Activated CD8-positive, alpha-beta T cell treated with anti-CD3 and anti-CD28 coated beads for 36 hours (primary cell): Measurements from ENCODE around the gene FBXL22. TPM values are rescaled to one million over a fixed set of nuclear protein-coding genes. Genes with fewer than 3 reads are reported as not detected.
A peak's percentile ranks its signal among the peaks of the same experiment; 100 is the strongest.

ENCODE experiments used
- ATAC-seq: fragments of 200-7000 bp; cut with Tn5 transposase; one replicate; pipeline ENCODE4 v1.10.0; 2021; ENCODE audit warnings: mild to moderate bottlenecking, moderate library complexity
- CTCF ChIA-PET: fragments of 350-600 bp; sonication (Branson Sonifier 250); formaldehyde crosslinking; loops from one replicate; lab custom pipeline; 2021; ENCODE audit warnings: antibody characterized with exemption; lab: Charles Lee
- POLR2A ChIA-PET: fragments of 350-600 bp; sonication (Branson Sonifier 250); formaldehyde crosslinking; loops from one replicate; lab custom pipeline; 2021; ENCODE audit warnings: antibody characterized with exemption; lab: Charles Lee
- DNase-seq: peaks from one replicate; pipeline ENCODE4 v3.0.0-alpha.2; 2020
- H3K27ac Mint-ChIP-seq: one replicate; pipeline ENCODE4 v1.8.0; 2021; ENCODE audit warnings: mild to moderate bottlenecking, mixed read lengths
- H3K27me3 Mint-ChIP-seq: one replicate; pipeline ENCODE4 v1.8.0; 2021; ENCODE audit warnings: mixed read lengths
- H3K36me3 Mint-ChIP-seq: one replicate; pipeline ENCODE4 v1.8.0; 2021; ENCODE audit warnings: low read depth, mixed read lengths
- H3K4me1 Mint-ChIP-seq: one replicate; pipeline ENCODE4 v1.8.0; 2021; ENCODE audit warnings: low read depth, mixed read lengths
- H3K4me3 Mint-ChIP-seq: one replicate; pipeline ENCODE4 v1.8.0; 2021; ENCODE audit warnings: mild to moderate bottlenecking, moderate library complexity, mixed read lengths
- H3K9me3 Mint-ChIP-seq: one replicate; pipeline ENCODE4 v1.8.0; 2021; ENCODE audit warnings: mixed read lengths
- intact Hi-C: fragments of 100-400 bp; cut with micrococcal nuclease; formaldehyde crosslinking; loops from one replicate; pipeline ENCODE4 v1.10.0; 2022
- total RNA-seq, 2 experiments: library from RNA; stranded (reverse); gene quantifications; one replicate each; pipeline ENCODE4 v1.2.3, GENCODE V29; 2021
- TF ChIP-seq, protein P1 (sequence below): fragments of 200-600 bp; IDR thresholded peaks from one replicate; pipeline ENCODE4 v1.8.0; 2022; ENCODE audit warnings: antibody characterized with exemption, mild to moderate bottlenecking

The FBXL22 gene
- total RNA-seq, 2 experiments from 2014 or later: 0.34 to 0.63 TPM

DNA sequence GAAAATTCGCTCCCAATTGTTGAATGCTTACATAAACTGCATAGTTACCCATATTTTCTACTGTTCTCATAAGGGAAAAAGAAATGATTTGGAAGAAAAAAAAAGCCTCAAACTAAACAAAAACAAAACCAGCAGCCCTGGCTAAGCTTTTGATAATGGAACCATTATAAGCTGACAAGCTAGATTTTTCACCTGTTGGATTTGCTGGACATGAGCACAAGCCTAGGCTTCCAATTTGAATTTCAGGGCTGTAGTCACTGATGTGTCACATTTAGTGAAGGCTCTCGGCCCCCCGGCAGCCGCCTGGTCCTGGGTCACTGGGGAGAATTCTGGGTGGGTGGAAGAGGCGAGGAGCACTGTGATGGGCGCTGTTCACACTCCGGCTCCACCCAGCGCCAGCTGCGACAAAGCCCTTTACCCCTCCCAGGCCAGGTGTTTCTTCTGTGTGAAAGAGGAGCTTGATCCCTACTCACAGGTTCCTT, 4.6 kb downstream of the FBXL22 start:
- no peak for ATAC-seq
- TF ChIP-seq, protein P1, sequence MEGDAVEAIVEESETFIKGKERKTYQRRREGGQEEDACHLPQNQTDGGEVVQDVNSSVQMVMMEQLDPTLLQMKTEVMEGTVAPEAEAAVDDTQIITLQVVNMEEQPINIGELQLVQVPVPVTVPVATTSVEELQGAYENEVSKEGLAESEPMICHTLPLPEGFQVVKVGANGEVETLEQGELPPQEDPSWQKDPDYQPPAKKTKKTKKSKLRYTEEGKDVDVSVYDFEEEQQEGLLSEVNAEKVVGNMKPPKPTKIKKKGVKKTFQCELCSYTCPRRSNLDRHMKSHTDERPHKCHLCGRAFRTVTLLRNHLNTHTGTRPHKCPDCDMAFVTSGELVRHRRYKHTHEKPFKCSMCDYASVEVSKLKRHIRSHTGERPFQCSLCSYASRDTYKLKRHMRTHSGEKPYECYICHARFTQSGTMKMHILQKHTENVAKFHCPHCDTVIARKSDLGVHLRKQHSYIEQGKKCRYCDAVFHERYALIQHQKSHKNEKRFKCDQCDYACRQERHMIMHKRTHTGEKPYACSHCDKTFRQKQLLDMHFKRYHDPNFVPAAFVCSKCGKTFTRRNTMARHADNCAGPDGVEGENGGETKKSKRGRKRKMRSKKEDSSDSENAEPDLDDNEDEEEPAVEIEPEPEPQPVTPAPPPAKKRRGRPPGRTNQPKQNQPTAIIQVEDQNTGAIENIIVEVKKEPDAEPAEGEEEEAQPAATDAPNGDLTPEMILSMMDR: no peak
- ChIA-PET CTCF (interaction anchor here (1.0 to 8.6 kb wide), 4 partner anchors 9 to 135 kb away, joined by 4 to 61 read pairs (median 34); partner anchors contain the start of gene USP3), POLR2A (interaction anchor here (1.7 to 5.4 kb wide), 3 partner anchors 8 to 97 kb away, joined by 4 to 39 read pairs (median 29); partner anchors contain the start of gene USP3)
- peaks cover 50% of the 10 kb centered on the region for H3K4me1 Mint-ChIP-seq
- no peak for DNase-seq
- no peaks in the 10 kb centered on the region for H3K36me3 Mint-ChIP-seq
- H3K9me3 Mint-ChIP-seq: no peaks in the 10 kb centered on the region
- peak overlapping the region; percentile 96 for H3K27ac Mint-ChIP-seq
- peak overlapping the region; percentile 87 for H3K4me3 Mint-ChIP-seq
- H3K27me3 Mint-ChIP-seq: no peaks in the 10 kb centered on the region
- intact Hi-C loops: loop anchor here (10.0 kb wide), 1 partner anchor 293 kb away; no protein-coding TSS in a partner anchor

- TF ChIP-seq, protein P1: no peak
- peaks cover 2% of the 10 kb centered on the region for H3K36me3 Mint-ChIP-seq
- H3K4me1 Mint-ChIP-seq: peaks cover 41% of the 10 kb centered on the region
- H3K27me3 Mint-ChIP-seq: no peaks in the 10 kb centered on the region
- no peaks in the 10 kb centered on the region for H3K9me3 Mint-ChIP-seq
- peak overlapping the region; percentile 31 for H3K4me3 Mint-ChIP-seq
- DNase-seq: no peak
- intact Hi-C loops: loop anchor here (10.0 kb wide), 1 partner anchor 292 kb away; no protein-coding TSS in a partner anchor
- no peak overlapping the region for H3K27ac Mint-ChIP-seq
- ChIA-PET CTCF (interaction anchor here (4.6 to 8.6 kb wide), 3 partner anchors 8 to 136 kb away, joined by 19 to 61 read pairs (median 48); partner anchors contain the start of gene USP3), POLR2A (interaction anchor here (3.7 to 5.4 kb wide), 2 partner anchors 7 to 97 kb away, joined by 29 to 39 read pairs; partner anchors contain the start of gene USP3)
- no peak for ATAC-seq
These were observed 5.4 kb downstream of the FBXL22 start for GRCh38 chr15:63602595-63602994.

GRCh38 chr15:63603516-63603915, 6.3 kb downstream of the FBXL22 start:
- H3K4me3 Mint-ChIP-seq: no peak overlapping the region

GRCh38 chr15:63604281-63604680, 7.1 kb downstream of the FBXL22 start:
- H3K27ac Mint-ChIP-seq: no peak overlapping the region
- ChIA-PET CTCF (interaction anchor here (0.7 to 2.2 kb wide), 6 partner anchors 10 to 466 kb away, joined by 3 to 13 read pairs (median 4); no protein-coding TSS in a partner anchor), POLR2A (interaction anchor here (5.4 kb wide), 1 partner anchor 99 kb away, joined by 39 read pairs; the partner anchor contains the start of gene USP3)
- H3K9me3 Mint-ChIP-seq: no peaks in the 10 kb centered on the region
- intact Hi-C loops: loop anchor here (10.0 kb wide), 1 partner anchor 291 kb away; no protein-coding TSS in a partner anchor
- no peak for DNase-seq
- no peak for ATAC-seq
- peaks cover 7% of the 10 kb centered on the region for H3K36me3 Mint-ChIP-seq
- TF ChIP-seq, protein P1: no peak
- H3K4me1 Mint-ChIP-seq: peaks cover 33% of the 10 kb centered on the region
- H3K4me3 Mint-ChIP-seq: no peak overlapping the region
- H3K27me3 Mint-ChIP-seq: no peaks in the 10 kb centered on the region

More at GRCh38 chr15:63603516-63603915, 6.3 kb downstream of the FBXL22 start:
- Mint-ChIP-seq H3K27ac (no peak overlapping the region), H3K9me3 (no peaks in the 10 kb centered on the region), H3K27me3 (no peaks in the 10 kb centered on the region), H3K36me3 (peaks cover 5% of the 10 kb centered on the region), H3K4me1 (peaks cover 39% of the 10 kb centered on the region)
- no peak for DNase-seq
- intact Hi-C loops: loop anchor here (10.0 kb wide), 1 partner anchor 291 kb away; no protein-coding TSS in a partner anchor
- ATAC-seq: no peak
- TF ChIP-seq, protein P1: no peak
- CTCF ChIA-PET: interaction anchor here (1.0 to 2.2 kb wide), 4 partner anchors 11 to 464 kb away, joined by 3 to 13 read pairs (median 6); no protein-coding TSS in a partner anchor
- POLR2A ChIA-PET: interaction anchor here (5.4 kb wide), 1 partner anchor 98 kb away, joined by 39 read pairs; the partner anchor contains the start of gene USP3
